Stimulated activated CD4-positive, alpha-beta T cell treated with anti-CD3 and anti-CD28 coated beads, Interleukin-12 subunit alpha, Interleukin-12 subunit beta, amount 100 ng/mL, for 48 hours (primary cell): ENCODE measurements around the gene SORCS2.

ENCODE experiments used
- DNase-seq, 3 donors: peaks; one replicate each; pipeline ENCODE4 v3.0.0-alpha.2; 2020; ENCODE audit warnings: low read depth in 2 of 3, low spot score in 1 of 3

Gene SORCS2

GRCh38 chr4:7350396-7350795 is 158.1 kb downstream of the SORCS2 start:
- no peak for DNase-seq

GRCh38 chr4:7351014-7351413 is 158.7 kb downstream of the SORCS2 start:
- no peak for DNase-seq

GRCh38 chr4:7352486-7352885 is 160.1 kb downstream of the SORCS2 start:
- no peak for DNase-seq

GRCh38 chr4:7353046-7353790 is 160.9 kb downstream of the SORCS2 start:
- DNase-seq, result no peak

- DNase-seq, result no peak
Observed at GRCh38 chr4:7353846-7354610, 161.7 kb downstream of the SORCS2 start.

GRCh38 chr4:7354927-7355326 is 162.6 kb downstream of the SORCS2 start:
- DNase-seq, result no peak

GRCh38 chr4:7355795-7356194 is 163.5 kb downstream of the SORCS2 start:
- DNase-seq, result no peak

GRCh38 chr4:7356667-7357310 is 164.5 kb downstream of the SORCS2 start:
- DNase-seq, result no peak

- no peak for DNase-seq
Observed at GRCh38 chr4:7357323-7357722, 165.0 kb downstream of the SORCS2 start.

GRCh38 chr4:7358100-7358735 is 165.9 kb downstream of the SORCS2 start:
- no peak for DNase-seq

GRCh38 chr4:7359400-7360062 is 167.2 kb downstream of the SORCS2 start:
- DNase-seq, result no peak

- no peak for DNase-seq
Observed at GRCh38 chr4:7360806-7361205, 168.5 kb downstream of the SORCS2 start.

- DNase-seq, result no peak
Observed at GRCh38 chr4:7361280-7361895, 169.1 kb downstream of the SORCS2 start.

- no peak for DNase-seq
Observed at GRCh38 chr4:7362341-7362740, 170.0 kb downstream of the SORCS2 start.

GRCh38 chr4:7362862-7363430 is 170.6 kb downstream of the SORCS2 start:
- DNase-seq, result no peak

- DNase-seq, result no peak
Observed at GRCh38 chr4:7364979-7365378, 172.6 kb downstream of the SORCS2 start.

GRCh38 chr4:7365462-7366179 is 173.3 kb downstream of the SORCS2 start:
- DNase-seq, result no peak

- no peak for DNase-seq
Observed at GRCh38 chr4:7366180-7366945, 174.0 kb downstream of the SORCS2 start.

- DNase-seq, result no peak
Observed at GRCh38 chr4:7366954-7367353, 174.6 kb downstream of the SORCS2 start.
